ENCODE measurements around the gene CYCS.

The CYCS gene

DNA sequence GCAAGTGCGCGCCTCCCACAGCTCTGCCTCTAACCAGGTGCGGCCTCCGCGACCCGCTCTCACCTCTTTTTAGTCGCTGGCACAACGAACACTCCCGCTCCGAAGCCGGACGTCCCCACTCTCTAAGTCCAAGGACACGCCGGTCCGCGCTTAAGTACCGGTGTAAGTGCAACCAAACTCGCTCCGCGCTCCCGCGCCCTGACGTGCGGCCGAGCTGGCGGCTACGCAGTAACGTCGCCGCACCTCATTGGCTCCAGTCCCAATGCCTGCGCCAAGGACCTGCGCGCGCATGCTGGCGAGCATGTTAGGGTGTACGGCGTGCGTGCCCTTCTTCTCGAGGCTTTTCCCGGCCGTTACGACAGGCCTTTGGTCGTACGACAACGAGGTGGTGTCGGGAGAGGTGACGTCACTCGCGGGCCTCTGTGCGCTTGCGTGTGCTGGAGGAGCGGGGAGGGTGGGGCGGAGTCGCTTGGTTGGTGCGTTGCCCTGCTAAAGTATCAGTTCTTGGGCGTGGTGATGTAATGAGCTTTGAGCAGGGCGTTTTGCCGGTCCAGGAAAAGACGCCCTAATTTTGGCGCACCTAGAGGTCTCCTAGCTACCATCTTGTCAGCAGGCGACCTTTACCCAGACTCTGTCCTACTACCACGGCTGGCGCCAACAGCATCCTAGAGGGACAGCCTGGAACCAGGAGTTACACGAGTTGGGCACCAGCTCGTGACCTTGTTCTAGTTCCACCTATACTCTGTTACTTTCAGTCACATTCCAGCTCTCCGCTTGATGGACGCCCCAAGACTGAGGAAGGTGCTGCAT, at the start of gene CYCS:
CYCS (minus strand) TSS at position 124 of the 810 bp plus-strand sequence. CDS start 1,141 bp downstream, outside the sequence.
- Histone ChIP-seq H3K27ac (ENCODE audit: low read length) (peak within 1 kb of the TSS; percentile 75), H3K27me3 (replicated peaks; ENCODE audit: insufficient read depth, low read length) (no peaks in the 10 kb centered on the region), H3F3A (ENCODE audit: insufficient read depth, low read length) (peaks cover 7% of the 10 kb centered on the region), H3K9me3 (replicated peaks; ENCODE audit: insufficient read depth, low read length) (no peaks in the 10 kb centered on the region), H3K9ac (ENCODE audit: low read length) (peak within 1 kb of the TSS; percentile 98), H3K9me2 (replicated peaks; ENCODE audit: insufficient read depth, low read length) (no peaks in the 10 kb centered on the region), H3K4me1 (ENCODE audit: low read length) (0 out of 2 replicates have a peak, but pooled peaks cover 6% of the 10 kb centered on the region), H4K20me1 (ENCODE audit: insufficient read depth, low read length) (no peaks in the 10 kb centered on the region; the same call in 1 of the 2 replicates), H3K36me3 (replicated peaks; ENCODE audit: insufficient read depth, low read length) (peaks cover 24% of the 10 kb centered on the region), H3K4me3 (ENCODE audit: low read length) (peak within 1 kb of the TSS; percentile 98), H3K4me2 (ENCODE audit: low read depth, low read length) (peak within 1 kb of the TSS; percentile 69), H3K79me2 (ENCODE audit: low read length) (peaks cover 44% of the 10 kb centered on the region), H2AFZ (ENCODE audit: low read length) (peak within 1 kb of the TSS; percentile 74)
- TF ChIP-seq CTCF (IDR thresholded peaks at IDR 0.05; ENCODE audit: low read length) (no peak), EZH2phosphoT487 (IDR thresholded peaks at IDR 0.05; ENCODE audit: low read length) (no peak), EZH2 (optimal IDR thresholded peaks at IDR 0.05; ENCODE audit: low read depth, low read length) (no peak)
- peak; percentile 100 for DNase-seq

GRCh38 chr7:25173184-25173583, 48.1 kb upstream of the CYCS start:
- no peak for DNase-seq
- H2AFZ ChIP-seq (ENCODE audit: low read length), result no peak overlapping the region
- H3K9ac ChIP-seq (ENCODE audit: low read length), result no peak overlapping the region
- H3K4me2 ChIP-seq (ENCODE audit: low read depth, low read length), result no peak overlapping the region
- no peaks in the 10 kb centered on the region for H3K27me3 ChIP-seq (replicated peaks; ENCODE audit: insufficient read depth, low read length)
- H3K4me3 ChIP-seq (ENCODE audit: low read length), result no peak overlapping the region
- H3K4me1 ChIP-seq (ENCODE audit: low read length), result peaks cover 18% of the 10 kb centered on the region
- H3K9me3 ChIP-seq (replicated peaks; ENCODE audit: insufficient read depth, low read length), result no peaks in the 10 kb centered on the region
- no peaks in the 10 kb centered on the region for H3K9me2 ChIP-seq (replicated peaks; ENCODE audit: insufficient read depth, low read length)
- H3K27ac ChIP-seq (ENCODE audit: low read length), result no peak overlapping the region
- no peaks in the 10 kb centered on the region for H3K79me2 ChIP-seq (ENCODE audit: low read length)
- H3K36me3 ChIP-seq (replicated peaks; ENCODE audit: insufficient read depth, low read length), result no peaks in the 10 kb centered on the region
- TF ChIP-seq EZH2 (optimal IDR thresholded peaks at IDR 0.05; ENCODE audit: low read depth, low read length), result no peak
- TF ChIP-seq EZH2phosphoT487 (IDR thresholded peaks at IDR 0.05; ENCODE audit: low read length), result no peak
- no peak for TF ChIP-seq CTCF (IDR thresholded peaks at IDR 0.05; ENCODE audit: low read length)
- no peaks in the 10 kb centered on the region for H4K20me1 ChIP-seq (ENCODE audit: insufficient read depth, low read length)
- peaks cover 5% of the 10 kb centered on the region; the same call in 1 of the 2 replicates for H3F3A ChIP-seq (ENCODE audit: insufficient read depth, low read length)

GRCh38 chr7:25171516-25171915, 46.5 kb upstream of the CYCS start:
- Histone ChIP-seq H3K27ac (ENCODE audit: low read length) (peak overlapping the region; percentile 12; the same call in 1 of the 2 replicates), H3K27me3 (replicated peaks; ENCODE audit: insufficient read depth, low read length) (no peaks in the 10 kb centered on the region), H4K20me1 (ENCODE audit: insufficient read depth, low read length) (no peaks in the 10 kb centered on the region), H3K4me3 (ENCODE audit: low read length) (no peak overlapping the region), H3K4me1 (ENCODE audit: low read length) (peaks cover 12% of the 10 kb centered on the region), H3K9ac (ENCODE audit: low read length) (no peak overlapping the region), H3K36me3 (replicated peaks; ENCODE audit: insufficient read depth, low read length) (no peaks in the 10 kb centered on the region), H3K9me3 (replicated peaks; ENCODE audit: insufficient read depth, low read length) (no peaks in the 10 kb centered on the region), H3F3A (ENCODE audit: insufficient read depth, low read length) (peaks cover 5% of the 10 kb centered on the region; the same call in 1 of the 2 replicates), H2AFZ (ENCODE audit: low read length) (0 out of 2 replicates have a peak overlapping the region, but pooled peaks have one; percentile 0), H3K4me2 (ENCODE audit: low read depth, low read length) (peak overlapping the region; percentile 15; the same call in 1 of the 2 replicates), H3K79me2 (ENCODE audit: low read length) (no peaks in the 10 kb centered on the region), H3K9me2 (replicated peaks; ENCODE audit: insufficient read depth, low read length) (no peaks in the 10 kb centered on the region)
- TF ChIP-seq CTCF (IDR thresholded peaks at IDR 0.05; ENCODE audit: low read length), result no peak
- TF ChIP-seq EZH2 (optimal IDR thresholded peaks at IDR 0.05; ENCODE audit: low read depth, low read length), result no peak
- no peak for TF ChIP-seq EZH2phosphoT487 (IDR thresholded peaks at IDR 0.05; ENCODE audit: low read length)
- DNase-seq, result no peak

All from MM.1S (cell line).